ENCODE data around the gene IQUB. TPM values are rescaled to one million over a fixed set of nuclear protein-coding genes. Genes with fewer than 3 reads are reported as not detected.
"Not testable (repeated sequence)": the region's sequence is repeated elsewhere in the genome, so short reads cannot be mapped to it uniquely, and the experiment has no call there.

Gene IQUB
- total RNA-seq, 1 experiment from 2014 or later = 0.98 TPM

GRCh38 chr7:123533929-123534382, 439 bp downstream of the IQUB start:
- CTCF ChIA-PET = interaction anchor here (0.6 to 2.2 kb wide), 2 partner anchors 39 to 343 kb away, joined by 5 to 9 read pairs; no protein-coding TSS in a partner anchor
- H3K27me3 ChIP-seq (ENCODE audit: insufficient read depth, low read depth) = no peaks in the 10 kb centered on the region
- peak overlapping the region; percentile 96 for H3K4me3 ChIP-seq
- TF ChIP-seq EZH2 (IDR thresholded peaks at IDR 0.05; ENCODE audit: low read depth) = no peak
- TF ChIP-seq CTCF (conservative IDR thresholded peaks at IDR 0.05) = no peak
- intact Hi-C loops (cut with micrococcal nuclease; ENCODE audit: unreplicated experiment) = loop anchor here (1.0 to 10.0 kb wide), 3 partner anchors 23 to 379 kb away; partner anchors contain the start of gene NDUFA5
- no peaks in the 10 kb centered on the region for H3K79me2 ChIP-seq (ENCODE audit: low read depth)
- no peak for DNase-seq
- BruUV-seq (replicated peaks) = no TSS peak
- peak overlapping the region; percentile 100 for H2AFZ ChIP-seq
- no peaks in the 10 kb centered on the region for H4K20me1 ChIP-seq (ENCODE audit: insufficient read depth)
- peaks cover 23% of the 10 kb centered on the region for H3K4me1 ChIP-seq (replicated peaks; ENCODE audit: insufficient read depth)
- H3K27ac ChIP-seq = no peak overlapping the region
- no peaks in the 10 kb centered on the region for H3K9me2 ChIP-seq (ENCODE audit: insufficient read depth)
- POLR2A ChIA-PET (ENCODE audit: unreplicated experiment) = interaction anchor here (0.6 to 0.7 kb wide), 3 partner anchors 23 to 350 kb away, joined by 3 to 20 read pairs (median 14); partner anchors contain the start of gene NDUFA5
- H3K9me3 ChIP-seq (ENCODE audit: insufficient read depth, low read depth) = no peaks in the 10 kb centered on the region
- H3K36me3 ChIP-seq (ENCODE audit: low read depth) = no peaks in the 10 kb centered on the region
- peak overlapping the region; percentile 100 for H3K4me2 ChIP-seq
- peaks cover 14% of the 10 kb centered on the region; the same call in 1 of the 2 replicates for H3F3A ChIP-seq (ENCODE audit: insufficient read depth, low read depth)

- Histone ChIP-seq H3K27me3 (ENCODE audit: insufficient read depth, low read depth) (no peaks in the 10 kb centered on the region), H3K4me3 (peak overlapping the region; percentile 96; the same call in 1 of the 2 replicates), H3K4me2 (peak overlapping the region; percentile 100), H3K9me2 (ENCODE audit: insufficient read depth) (no peaks in the 10 kb centered on the region), H3K9me3 (ENCODE audit: insufficient read depth, low read depth) (no peaks in the 10 kb centered on the region), H3K27ac (no peak overlapping the region), H4K20me1 (ENCODE audit: insufficient read depth) (no peaks in the 10 kb centered on the region), H3F3A (ENCODE audit: insufficient read depth, low read depth) (peaks cover 13% of the 10 kb centered on the region; the same call in 1 of the 2 replicates), H3K36me3 (ENCODE audit: low read depth) (no peaks in the 10 kb centered on the region), H2AFZ (peak overlapping the region; percentile 100; the same call in 1 of the 2 replicates), H3K4me1 (replicated peaks; ENCODE audit: insufficient read depth) (peaks cover 22% of the 10 kb centered on the region), H3K79me2 (ENCODE audit: low read depth) (no peaks in the 10 kb centered on the region)
- ChIA-PET CTCF (interaction anchor here (2.2 kb wide), 1 partner anchor 39 kb away, joined by 9 read pairs; no protein-coding TSS in a partner anchor), POLR2A (ENCODE audit: unreplicated experiment) (no interaction called here)
- intact Hi-C loops (cut with micrococcal nuclease; ENCODE audit: unreplicated experiment) = loop anchor here (10.0 kb wide), 1 partner anchor 379 kb away; no protein-coding TSS in a partner anchor
- no peak for TF ChIP-seq EZH2 (IDR thresholded peaks at IDR 0.05; ENCODE audit: low read depth)
- TF ChIP-seq CTCF (conservative IDR thresholded peaks at IDR 0.05) = no peak
- no TSS peak for BruUV-seq (replicated peaks)
- DNase-seq = no peak
Observed at GRCh38 chr7:123533553-123533917, 860 bp downstream of the IQUB start.

- H3K27ac ChIP-seq; H3K36me3 ChIP-seq (ENCODE audit: low read depth); H3K4me3 ChIP-seq; H3K9me3 ChIP-seq (ENCODE audit: insufficient read depth, low read depth); H4K20me1 ChIP-seq (ENCODE audit: insufficient read depth); H3K27me3 ChIP-seq (ENCODE audit: insufficient read depth, low read depth); POLR2A ChIA-PET (ENCODE audit: unreplicated experiment); BruUV-seq (replicated peaks); H3F3A ChIP-seq (ENCODE audit: insufficient read depth, low read depth); H2AFZ ChIP-seq; H3K9me2 ChIP-seq (ENCODE audit: insufficient read depth); H3K79me2 ChIP-seq (ENCODE audit: low read depth): not testable (repeated sequence)
- CTCF ChIA-PET = interaction anchor here (2.2 kb wide), 1 partner anchor 38 kb away, joined by 9 read pairs; no protein-coding TSS in a partner anchor
- intact Hi-C loops (cut with micrococcal nuclease; ENCODE audit: unreplicated experiment) = loop anchor here (10.0 kb wide), 1 partner anchor 378 kb away; no protein-coding TSS in a partner anchor
- peak in 1 of 2 experiments; percentile 26 for DNase-seq
- H3K4me1 ChIP-seq (replicated peaks; ENCODE audit: insufficient read depth) = peaks cover 17% of the 10 kb centered on the region
- peak overlapping the region; percentile 100; the same call in 1 of the 2 replicates for H3K4me2 ChIP-seq
Observed at GRCh38 chr7:123532788-123533552, 1.4 kb downstream of the IQUB start.

GRCh38 chr7:123532343-123532742, 2.1 kb downstream of the IQUB start:
- peaks cover 10% of the 10 kb centered on the region; the same call in 1 of the 2 replicates for H3K4me1 ChIP-seq (replicated peaks; ENCODE audit: insufficient read depth)
- H3K27ac ChIP-seq; H3F3A ChIP-seq (ENCODE audit: insufficient read depth, low read depth); BruUV-seq (replicated peaks); H3K4me2 ChIP-seq; H3K27me3 ChIP-seq (ENCODE audit: insufficient read depth, low read depth); H3K36me3 ChIP-seq (ENCODE audit: low read depth); CTCF ChIA-PET; POLR2A ChIA-PET (ENCODE audit: unreplicated experiment); H3K9me2 ChIP-seq (ENCODE audit: insufficient read depth); H3K9me3 ChIP-seq (ENCODE audit: insufficient read depth, low read depth); H3K4me3 ChIP-seq; H3K79me2 ChIP-seq (ENCODE audit: low read depth); DNase-seq; H2AFZ ChIP-seq; H4K20me1 ChIP-seq (ENCODE audit: insufficient read depth): not testable (repeated sequence)
- intact Hi-C loops (cut with micrococcal nuclease; ENCODE audit: unreplicated experiment) = loop anchor here (10.0 kb wide), 1 partner anchor 378 kb away; no protein-coding TSS in a partner anchor

- H4K20me1 ChIP-seq (ENCODE audit: insufficient read depth); POLR2A ChIA-PET (ENCODE audit: unreplicated experiment); H3K4me2 ChIP-seq; H3K4me1 ChIP-seq (replicated peaks; ENCODE audit: insufficient read depth); CTCF ChIA-PET; H3K79me2 ChIP-seq (ENCODE audit: low read depth); H3K4me3 ChIP-seq; BruUV-seq (replicated peaks); H3F3A ChIP-seq (ENCODE audit: insufficient read depth, low read depth); H3K27ac ChIP-seq; H3K36me3 ChIP-seq (ENCODE audit: low read depth); DNase-seq; H2AFZ ChIP-seq; H3K9me3 ChIP-seq (ENCODE audit: insufficient read depth, low read depth); H3K27me3 ChIP-seq (ENCODE audit: insufficient read depth, low read depth); H3K9me2 ChIP-seq (ENCODE audit: insufficient read depth): not testable (repeated sequence)
- intact Hi-C loops (cut with micrococcal nuclease; ENCODE audit: unreplicated experiment) = loop anchor here (10.0 kb wide), 1 partner anchor 375 kb away; no protein-coding TSS in a partner anchor
Observed at GRCh38 chr7:123530035-123530591, 4.3 kb downstream of the IQUB start.
